Astrocyte of the hippocampus (primary cell): ENCODE results near the gene DSE.

Experiments
- DNase-seq: peaks from one replicate; pipeline ENCODE4 v3.0.0; 2011; ENCODE audit warnings: low read depth, low spot score

The DSE gene

DNA sequence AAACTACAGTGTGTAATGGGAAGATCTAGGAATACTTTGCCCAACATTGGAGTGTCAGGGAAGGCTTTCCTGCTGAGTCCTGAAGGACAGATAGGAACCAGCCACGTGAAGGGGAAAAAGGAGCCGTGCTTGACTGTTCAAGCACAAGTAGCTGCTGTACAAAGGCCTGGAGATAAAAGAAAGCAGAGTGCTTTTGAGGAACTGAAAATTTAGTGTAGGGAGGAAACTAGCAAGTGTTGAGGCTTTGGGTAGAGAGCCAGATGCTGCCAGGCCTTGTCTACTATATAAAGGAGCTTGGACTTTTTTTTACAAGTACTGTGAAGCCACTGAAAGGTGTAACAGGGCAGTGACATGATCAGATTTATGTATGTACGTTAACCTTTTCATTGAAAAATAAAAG lies 39.0 kb downstream of the DSE start:
- no peak for DNase-seq

- DNase-seq = peak; percentile 31
These were observed 40.5 kb downstream of the DSE start for GRCh38 chr6:116411284-116411623.

- DNase-seq = no peak
These were observed 41.5 kb downstream of the DSE start for GRCh38 chr6:116412270-116412669.

DNA sequence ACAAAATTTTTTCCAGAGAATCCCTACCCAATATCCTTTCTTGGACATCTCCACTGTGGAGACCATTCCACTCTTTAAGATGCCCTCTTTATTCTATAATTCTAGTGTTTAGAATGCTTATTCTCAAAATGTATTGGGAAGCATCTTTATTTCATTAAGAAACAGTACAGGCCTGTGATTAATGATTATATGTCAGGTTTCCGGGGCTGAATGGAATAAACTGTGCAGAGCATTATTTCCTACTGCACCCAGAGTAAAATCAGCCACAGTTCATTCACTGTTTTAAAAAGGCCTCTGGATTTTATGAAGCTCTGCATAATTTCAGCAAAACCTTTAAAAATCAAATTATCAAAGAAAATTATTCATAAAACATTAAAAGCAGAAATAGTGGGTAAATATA lies 42.6 kb downstream of the DSE start:
- DNase-seq = no peak

GRCh38 chr6:116417661-116418060 lies 46.9 kb downstream of the DSE start:
- DNase-seq = no peak

DNA sequence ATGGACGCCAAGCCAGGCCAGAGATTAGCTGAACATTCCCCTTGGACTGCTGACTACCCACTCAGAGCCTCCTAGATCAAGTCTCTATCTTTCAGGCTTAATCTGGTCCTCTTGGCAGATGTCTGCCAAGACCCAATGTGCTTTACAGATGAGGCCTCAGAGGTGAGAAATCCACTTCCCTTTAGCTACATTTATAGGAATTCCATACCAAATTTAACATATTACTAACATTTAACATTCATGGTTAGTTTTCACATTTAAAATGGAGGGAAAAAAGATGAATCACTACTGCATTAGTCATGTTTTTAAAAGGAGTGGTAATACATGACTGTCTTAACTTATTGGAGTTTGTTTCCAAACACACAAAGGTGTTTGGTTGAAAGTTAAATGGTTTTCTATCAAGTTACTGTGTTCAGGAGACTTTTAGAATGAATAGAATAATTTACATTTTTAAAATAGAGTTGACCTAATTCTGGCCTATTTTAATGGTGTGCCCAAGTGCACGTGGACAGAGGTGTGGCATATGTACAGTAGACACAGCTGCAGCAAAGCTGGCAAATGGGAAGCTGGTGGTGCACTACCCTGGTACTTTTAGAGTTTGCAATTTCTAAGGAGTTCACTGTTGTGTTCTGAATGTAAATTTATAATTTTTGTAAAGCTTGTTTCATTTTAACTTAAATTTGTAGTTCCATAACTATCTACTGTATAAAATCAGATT lies 48.5 kb downstream of the DSE start:
- no peak for DNase-seq

DNA sequence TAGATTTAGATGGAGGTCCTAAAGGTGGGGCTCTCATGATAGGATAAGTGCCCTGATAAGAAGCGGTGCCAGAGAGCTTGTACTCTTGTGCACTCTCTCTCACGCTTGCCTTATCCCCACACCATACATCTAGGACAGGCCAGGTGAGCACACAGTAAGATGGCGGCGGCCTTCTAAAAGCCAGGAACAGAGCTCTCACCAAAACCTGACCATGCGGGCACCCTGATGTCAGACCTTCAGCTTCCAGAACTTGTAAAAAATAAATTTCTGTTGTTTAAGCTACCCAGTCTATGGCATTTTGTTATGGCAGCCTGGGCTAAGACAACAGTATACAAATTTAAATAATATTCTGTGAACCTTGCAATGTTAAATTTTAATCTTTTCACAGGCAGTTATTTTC lies 49.6 kb downstream of the DSE start:
- DNase-seq = no peak

GRCh38 chr6:116422238-116422637 lies 51.5 kb downstream of the DSE start:
- no peak for DNase-seq

DNA sequence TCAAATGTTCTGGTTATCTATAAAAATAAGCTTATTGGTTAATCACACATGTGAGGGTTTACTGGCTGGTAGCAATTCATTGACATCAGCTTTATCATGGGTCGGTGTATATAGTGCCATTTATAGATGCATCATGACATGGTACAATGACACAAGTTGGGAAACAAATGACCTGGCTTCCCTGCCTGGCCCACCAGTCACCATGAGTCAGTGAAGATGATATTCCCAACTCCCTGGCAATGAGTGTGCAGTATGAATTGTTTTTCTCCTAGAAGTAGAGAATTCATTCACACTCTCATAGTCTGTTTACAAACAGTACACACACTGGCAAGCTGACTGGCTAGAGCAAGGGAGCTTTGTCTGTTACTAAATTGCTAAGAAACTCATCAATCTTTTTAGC lies 53.3 kb downstream of the DSE start:
- no peak for DNase-seq

GRCh38 chr6:116426551-116426950 lies 55.8 kb downstream of the DSE start:
- DNase-seq = no peak

DNA sequence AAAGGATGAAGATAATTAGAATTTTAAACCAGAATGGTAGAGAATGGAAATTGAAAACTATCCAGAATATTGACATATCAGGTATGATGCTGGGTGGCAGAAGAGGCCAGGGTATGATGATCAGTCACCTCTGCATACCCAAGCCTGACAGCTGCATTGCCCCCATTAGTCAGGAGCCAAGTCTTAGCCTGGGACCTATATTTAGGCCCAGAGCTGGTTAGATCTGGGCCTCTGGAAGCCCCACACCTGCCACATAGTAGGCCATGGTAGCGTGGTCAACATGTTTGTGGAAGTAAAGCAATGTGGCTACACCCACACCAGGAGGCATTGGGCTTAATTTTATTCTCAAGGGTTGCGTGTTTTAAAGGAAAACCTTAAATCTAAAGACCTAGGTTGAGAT lies 58.4 kb downstream of the DSE start:
- no peak for DNase-seq

DNA sequence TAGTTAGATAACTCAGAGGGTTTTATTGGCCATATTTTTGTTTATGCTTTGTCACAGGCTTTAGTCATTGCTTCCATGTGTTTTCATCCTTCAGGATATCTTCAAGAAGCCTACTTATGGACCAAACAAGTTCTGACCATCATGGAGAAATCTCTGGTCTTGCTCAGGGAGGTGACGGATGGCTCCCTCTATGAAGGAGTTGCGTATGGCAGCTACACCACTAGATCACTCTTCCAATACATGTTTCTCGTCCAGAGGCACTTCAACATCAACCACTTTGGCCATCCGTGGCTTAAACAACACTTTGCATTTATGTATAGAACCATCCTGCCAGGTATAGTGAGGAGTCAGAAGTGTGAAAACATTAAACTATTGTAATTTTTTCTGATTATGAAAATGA lies 60.1 kb downstream of the DSE start:
- no peak for DNase-seq

DNA sequence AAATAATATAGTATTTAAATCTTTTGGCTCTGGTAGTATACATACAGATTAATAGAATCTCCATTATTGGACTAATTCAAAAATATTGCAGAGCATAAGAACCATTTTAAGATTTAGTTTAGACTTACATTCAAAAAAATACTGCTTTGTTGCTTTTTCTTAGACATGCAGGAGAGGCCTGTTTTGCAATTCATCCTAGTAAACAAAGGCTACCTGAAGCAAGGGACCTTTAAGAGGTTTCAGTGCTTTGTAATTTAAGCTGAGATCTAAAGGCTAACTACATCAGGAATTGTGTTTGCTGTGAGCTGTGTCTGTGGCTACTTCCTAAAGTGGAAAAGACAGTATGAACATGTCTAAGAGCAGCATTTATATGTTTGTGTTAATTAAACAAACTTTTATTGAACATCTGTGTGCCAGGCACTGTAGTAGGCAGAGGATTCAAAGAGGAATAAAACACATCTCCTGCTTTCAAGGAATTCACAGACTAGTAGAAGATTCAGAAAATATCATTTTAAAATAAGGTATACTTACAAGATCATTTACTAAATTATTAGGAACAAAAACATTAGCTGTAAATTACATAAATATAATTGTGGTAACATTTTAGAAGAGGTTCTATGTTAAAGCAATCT lies 61.3 kb downstream of the DSE start:
- DNase-seq = no peak

DNA sequence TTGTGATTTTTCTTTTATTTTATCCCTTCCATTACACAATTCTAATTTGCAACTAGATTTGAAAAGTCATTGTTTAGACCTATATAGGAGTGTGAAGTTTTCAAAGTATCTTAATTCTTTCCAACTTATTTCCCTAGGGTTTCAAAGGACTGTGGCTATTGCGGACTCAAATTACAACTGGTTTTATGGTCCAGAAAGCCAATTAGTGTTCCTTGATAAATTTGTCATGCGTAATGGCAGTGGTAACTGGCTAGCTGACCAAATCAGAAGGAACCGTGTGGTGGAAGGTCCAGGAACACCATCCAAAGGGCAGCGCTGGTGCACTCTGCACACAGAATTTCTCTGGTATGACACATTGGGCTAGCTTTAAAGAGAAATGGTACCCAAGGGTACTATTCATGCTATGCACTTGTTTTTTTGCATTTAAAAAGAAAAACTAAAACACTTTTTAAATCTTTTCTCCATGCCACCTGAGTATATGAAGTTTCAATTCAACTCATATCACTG lies 62.5 kb downstream of the DSE start:
- peak; percentile 7 for DNase-seq

GRCh38 chr6:116434056-116434725 lies 63.4 kb downstream of the DSE start:
- no peak for DNase-seq

GRCh38 chr6:116436586-116436985 lies 65.8 kb downstream of the DSE start:
- DNase-seq = no peak

GRCh38 chr6:116437656-116438055 lies 66.9 kb downstream of the DSE start:
- DNase-seq = no peak

GRCh38 chr6:116438590-116439448 lies 68.1 kb downstream of the DSE start:
- no peak for DNase-seq

- peak; percentile 66 for DNase-seq
These were observed 68.8 kb downstream of the DSE start for GRCh38 chr6:116439522-116440051.

DNA sequence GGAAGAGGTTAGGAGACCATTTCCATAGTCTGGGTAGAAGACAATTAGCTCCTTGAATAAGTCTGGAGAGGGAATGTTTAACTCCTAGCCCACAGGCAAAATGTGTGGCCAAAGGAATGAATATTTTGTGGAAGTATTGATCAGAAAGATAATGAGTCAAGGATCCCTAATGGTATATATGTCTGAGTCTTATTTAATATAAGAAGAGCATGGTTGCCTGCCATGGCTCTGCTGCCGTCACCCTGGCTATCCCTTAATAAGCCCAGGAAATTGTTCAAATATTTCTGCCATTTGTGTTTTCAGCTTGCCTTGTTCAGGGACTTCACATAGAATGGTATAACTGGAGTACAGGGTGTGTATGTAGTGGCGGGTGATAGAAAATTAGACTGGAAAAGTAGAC lies 72.4 kb downstream of the DSE start:
- DNase-seq = no peak

DNA sequence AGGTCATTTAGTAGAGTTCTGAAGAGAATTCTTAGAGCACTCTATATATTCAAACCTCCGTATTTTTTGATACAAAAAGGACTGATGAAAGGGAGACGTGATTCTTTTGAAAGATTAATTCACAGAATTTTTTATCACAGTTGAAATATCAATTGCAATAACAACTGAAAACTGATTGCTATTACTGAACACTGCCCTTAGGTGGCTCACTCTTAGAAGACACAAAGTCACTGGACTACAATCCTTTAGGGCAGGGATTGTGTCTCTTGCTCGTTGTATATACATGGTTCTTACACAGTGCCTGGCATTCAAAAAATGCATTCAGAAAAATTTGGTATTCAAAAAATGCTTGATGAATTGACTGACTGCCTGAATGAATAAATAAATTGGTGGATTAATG lies 73.3 kb downstream of the DSE start:
- peak; percentile 48 for DNase-seq

- no peak for DNase-seq
These were observed 73.8 kb downstream of the DSE start for GRCh38 chr6:116444575-116444974.
